Panc1 (cell line): ENCODE data around the gene ASCC1.

ENCODE experiments used
- CTCF ChIP-seq: fragments of 450-650 bp; IDR thresholded peaks from 2 replicates; pipeline ENCODE4 v1.5.1; 2017; ENCODE audit warnings: mild to moderate bottlenecking
- POLR2AphosphoS5 ChIP-seq: IDR thresholded peaks from 2 replicates; pipeline ENCODE4 v1.6.1; 2012; ENCODE audit warnings: mild to moderate bottlenecking, low read depth, low read length, moderate library complexity

- TF ChIP-seq CTCF = no peak
- TF ChIP-seq POLR2AphosphoS5 = no peak
Observed at GRCh38 chr10:72228318-72228751, 12.3 kb upstream of the ASCC1 start.
